ENCODE results near the gene OSBPL6.
"Not testable (repeated sequence)": the region's sequence is repeated elsewhere in the genome, so short reads cannot be mapped to it uniquely, and the experiment has no call there.

The OSBPL6 gene

DNA sequence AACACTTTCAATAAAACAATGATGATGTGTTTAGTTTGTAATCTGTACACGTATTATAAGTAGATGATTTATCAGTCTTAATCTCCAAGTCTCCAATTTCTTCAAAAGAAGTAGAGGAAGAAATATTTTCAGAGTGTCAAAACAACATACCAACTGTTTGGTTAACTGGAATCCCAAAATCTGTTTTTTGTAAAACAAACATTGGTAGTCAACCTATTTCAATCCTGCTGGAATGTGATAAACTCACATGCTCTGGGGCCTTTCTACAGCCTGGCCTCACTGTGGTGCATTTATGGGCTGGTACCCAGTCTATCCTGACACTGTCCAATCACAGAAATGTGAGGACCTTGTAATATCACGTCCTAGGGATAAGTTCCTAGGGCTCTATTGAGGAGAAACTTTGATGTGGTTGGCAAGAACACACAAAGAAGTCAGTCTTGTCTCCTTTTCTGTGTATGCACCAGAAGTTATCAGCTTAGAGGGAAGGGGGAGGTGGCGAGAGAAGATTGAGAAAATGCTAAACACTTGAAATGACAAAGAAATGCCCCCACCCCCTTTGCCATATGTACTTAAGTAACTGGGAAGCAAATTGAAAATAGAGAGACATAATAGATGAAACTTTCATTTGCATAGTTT, 209.5 kb downstream of the OSBPL6 start:
- DNase-seq (ENCODE audit: low spot score): no peak

DNA sequence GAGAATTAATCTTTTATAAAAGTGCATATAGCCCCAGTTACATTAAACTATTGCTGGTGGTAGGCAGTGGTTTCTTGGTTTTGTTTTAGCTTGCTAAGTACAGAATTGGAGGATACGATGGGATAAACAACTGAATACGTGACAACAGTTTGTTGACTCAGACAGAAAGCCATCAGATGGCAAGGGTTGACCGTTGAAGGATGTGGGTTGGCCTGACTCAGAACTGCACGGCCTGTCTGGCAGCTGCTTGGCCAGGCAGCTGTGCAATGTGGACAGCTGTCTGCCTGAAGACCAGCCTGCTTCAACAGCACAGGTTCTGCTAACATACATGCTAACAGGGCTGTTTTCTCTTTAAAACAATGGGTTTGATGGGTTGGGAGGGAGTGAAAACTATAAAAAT, 210.1 kb downstream of the OSBPL6 start:
- no peak for DNase-seq (ENCODE audit: low spot score)

DNA sequence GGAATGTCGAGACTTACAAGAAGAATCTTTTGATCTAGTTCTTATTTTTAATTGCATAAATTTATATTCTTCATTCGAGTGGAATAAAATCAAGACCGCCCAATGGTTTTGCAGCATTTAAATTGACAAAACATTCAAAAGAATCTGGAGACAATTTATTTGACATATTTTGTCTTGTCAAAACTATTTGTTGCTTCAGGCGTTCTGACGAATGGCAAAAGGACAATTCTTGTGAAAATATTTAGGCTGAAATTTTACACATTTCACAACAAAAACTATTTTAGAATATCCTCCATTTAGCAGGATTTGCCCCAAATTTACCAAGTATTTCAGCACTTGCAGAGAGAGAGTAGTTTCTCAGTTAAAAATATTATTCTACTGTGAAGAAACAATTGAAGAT, 214.9 kb downstream of the OSBPL6 start:
- DNase-seq (ENCODE audit: low spot score): no peak

DNA sequence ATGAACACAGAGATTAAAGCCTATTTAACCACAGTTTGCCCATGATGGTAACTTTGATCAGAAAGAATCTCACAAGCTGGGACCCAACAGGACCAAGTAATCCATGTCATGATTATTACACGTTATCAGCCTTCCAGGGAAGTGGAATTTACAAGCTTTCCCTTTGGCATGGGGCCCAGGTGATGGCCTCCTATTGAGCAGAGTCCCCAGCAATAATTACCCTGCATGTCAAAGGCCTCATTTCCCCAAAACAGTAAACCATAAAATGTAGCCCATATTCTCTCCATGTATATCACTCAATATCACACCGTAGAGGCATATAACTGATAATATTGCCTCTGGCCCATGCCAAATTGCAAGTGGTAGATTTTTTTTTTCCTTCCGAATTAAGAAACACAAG, 217.7 kb downstream of the OSBPL6 start:
- no peak for DNase-seq (ENCODE audit: low spot score)

DNA sequence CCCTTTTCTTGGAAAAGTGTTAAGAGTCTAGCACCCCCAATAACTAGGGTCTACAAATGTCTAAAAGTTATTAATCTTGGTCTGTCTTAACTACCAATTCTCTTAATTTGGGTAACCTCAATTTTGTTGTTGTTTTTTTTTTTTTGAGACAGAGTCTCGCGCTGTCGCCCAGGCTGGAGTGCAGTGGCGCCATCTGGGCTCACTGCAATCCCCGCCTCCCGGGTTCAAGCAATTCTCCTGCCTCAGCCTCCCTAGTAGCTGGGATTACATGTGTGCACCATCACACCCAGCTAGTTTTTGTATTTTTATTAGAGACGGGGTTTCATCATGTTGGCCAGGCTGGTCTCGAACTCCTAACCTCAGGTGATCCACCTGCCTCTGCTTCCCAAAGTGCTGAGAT, 218.1 kb downstream of the OSBPL6 start:
- DNase-seq (ENCODE audit: low spot score): not testable (repeated sequence)

DNA sequence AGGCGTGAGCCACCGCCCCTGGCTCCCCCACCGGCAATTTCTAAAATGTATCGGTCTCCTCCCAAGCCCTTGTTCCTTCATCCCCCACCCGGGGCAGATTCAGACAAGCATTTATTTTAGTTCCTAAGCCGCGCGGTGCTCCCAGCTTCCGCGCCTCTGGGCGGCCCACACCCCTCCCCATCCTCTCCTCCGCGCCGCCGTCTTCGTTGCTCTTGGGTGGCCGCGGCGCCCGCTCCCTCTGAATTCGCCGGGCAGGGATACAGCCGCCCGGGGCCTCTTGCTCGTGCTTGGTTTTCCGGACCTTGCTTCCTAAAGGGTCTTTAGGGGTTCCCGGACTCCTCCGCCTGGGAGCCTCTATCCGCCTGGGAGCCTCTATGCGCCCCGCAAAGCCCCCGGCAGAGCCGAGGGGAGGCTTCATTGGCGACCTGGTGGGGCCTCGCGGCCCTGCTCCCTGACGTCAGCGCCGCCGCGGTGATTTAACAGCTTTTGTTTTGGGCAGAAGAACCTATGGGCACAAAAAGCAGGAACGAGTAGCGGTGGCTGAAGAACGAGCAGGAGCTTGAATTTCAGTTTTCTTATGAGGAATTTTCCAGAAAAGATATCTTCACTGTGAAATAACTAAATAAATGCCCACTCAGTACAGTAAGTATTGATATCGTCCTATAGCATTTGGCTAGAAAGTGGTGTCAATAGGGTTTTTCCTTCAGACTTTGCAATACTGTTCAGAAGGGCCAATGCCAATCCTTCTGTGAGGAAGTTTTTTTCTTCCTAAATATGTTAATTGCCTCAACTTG, 219.4 kb downstream of the OSBPL6 start:
- DNase-seq (ENCODE audit: low spot score): peak; percentile 68

DNA sequence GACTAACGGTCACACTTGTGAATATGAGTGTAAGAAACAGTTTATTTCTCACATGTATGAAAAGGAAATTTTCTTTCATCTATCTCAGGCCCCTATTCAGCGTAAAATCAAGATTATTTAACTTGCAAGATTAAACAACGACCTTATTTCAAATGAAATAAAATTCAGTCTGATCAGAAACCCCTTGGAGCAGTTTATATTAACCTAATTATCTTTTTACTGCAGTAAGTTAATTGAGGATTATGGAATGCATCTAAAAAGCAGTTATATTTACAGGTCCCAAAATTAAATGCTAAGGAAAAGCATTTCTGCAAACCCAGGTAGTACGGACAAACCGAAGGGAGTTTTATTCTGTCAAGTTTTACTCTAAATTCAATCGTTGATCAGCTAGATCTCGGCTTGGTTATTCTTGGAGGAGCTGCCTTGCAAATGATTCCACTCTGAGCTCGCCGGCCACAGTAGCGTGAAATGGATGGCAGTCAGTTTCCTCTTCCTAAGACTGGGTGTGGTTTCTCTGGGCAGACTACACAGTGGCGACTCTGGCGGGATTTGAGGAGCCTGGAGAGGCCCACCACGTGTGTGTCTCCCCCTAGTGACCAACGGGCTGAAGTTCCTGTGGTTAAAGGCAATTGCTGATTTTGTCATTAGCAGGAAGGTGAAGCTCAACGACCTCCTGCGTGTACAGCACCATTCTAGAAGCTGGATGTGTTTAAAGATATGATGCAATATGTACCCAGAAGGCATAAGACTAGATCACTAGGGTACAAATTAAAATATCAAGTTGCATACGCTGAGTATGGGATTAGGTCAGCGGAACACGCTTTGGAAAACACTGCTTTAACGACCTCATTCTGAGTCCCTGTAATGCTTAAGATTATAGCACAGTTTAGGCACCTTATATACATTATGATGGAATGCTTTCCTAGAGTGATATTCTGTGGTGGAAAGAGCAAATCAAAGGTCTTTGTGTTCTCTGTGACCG, 220.2 kb downstream of the OSBPL6 start:
- peak; percentile 81 for DNase-seq (ENCODE audit: low spot score)

DNA sequence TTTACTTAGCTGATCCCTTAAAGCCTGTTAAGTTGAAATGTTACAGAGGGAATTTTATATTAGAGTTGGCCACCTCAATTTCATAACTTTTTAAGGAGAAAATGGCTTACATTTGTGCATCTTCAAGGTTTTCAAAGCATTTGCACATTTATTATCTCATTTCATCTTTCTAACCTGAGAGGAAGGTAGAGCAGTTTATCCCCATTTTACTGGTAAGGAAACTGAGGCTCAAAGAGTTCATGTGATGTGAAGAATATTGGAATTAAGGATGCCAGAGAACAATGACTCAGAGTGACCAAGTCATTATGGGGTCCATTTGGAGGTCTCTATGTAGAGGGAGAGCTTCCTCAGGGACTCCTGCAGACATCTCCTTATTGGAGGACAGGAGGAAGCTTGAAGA, 221.7 kb downstream of the OSBPL6 start:
- no peak for DNase-seq (ENCODE audit: low spot score)

DNA sequence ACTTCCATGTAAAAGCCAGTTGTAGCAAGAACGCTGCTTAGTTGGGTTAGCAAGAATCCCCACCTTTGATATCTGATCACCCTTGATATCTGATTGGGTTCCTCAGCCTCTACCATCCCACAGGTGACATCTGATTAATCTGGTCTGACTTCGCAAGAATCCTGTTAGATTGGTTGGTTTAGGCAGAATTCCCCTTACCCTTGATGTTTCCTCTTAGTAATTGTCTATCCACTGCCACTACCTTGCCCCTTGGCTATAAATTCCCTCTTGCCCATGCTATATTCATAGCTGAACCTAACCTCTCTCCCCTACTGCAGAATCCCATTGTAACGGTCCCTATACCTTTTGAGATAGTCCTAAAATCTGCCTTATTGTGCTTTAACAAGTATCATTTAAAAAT, 223.6 kb downstream of the OSBPL6 start:
- no peak for DNase-seq (ENCODE audit: low spot score)

DNA sequence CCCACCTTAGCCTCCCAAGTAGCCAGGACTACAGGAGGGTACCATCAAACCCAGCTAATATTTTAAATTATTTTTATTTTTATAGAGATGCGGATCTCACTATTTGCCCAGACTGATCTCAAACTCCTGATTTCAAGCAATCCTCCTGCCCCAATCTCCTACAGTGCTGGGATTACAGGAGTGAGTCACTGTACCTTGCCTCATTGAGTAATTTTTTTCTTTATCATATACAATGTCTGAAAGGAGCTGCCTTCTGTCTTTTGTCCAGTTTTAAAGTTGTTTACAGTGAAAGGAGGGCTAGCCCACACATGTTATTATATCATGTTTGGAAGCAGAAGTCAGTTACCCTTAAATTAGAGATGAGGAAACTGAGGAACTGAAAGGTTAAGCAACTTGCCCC, 224.1 kb downstream of the OSBPL6 start:
- DNase-seq (ENCODE audit: low spot score): no peak

DNA sequence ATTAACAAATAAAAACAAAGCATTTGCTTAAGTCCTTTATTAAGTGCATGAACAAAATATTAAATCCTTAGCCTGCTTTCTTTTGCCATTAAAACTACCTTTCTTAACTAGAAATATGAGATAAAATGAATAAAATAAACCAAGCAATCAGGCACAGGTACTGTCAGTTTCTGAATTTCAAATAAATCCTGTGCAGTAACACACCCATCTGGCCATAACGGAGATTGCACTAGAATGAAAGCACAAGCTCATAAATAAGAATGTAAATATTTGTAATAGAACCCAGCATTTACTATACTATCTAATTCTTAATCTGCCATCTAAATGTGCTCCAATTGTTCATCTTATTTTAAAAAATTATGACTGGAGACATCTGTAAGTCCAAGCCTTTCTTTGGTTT, 224.8 kb downstream of the OSBPL6 start:
- no peak for DNase-seq (ENCODE audit: low spot score)

DNA sequence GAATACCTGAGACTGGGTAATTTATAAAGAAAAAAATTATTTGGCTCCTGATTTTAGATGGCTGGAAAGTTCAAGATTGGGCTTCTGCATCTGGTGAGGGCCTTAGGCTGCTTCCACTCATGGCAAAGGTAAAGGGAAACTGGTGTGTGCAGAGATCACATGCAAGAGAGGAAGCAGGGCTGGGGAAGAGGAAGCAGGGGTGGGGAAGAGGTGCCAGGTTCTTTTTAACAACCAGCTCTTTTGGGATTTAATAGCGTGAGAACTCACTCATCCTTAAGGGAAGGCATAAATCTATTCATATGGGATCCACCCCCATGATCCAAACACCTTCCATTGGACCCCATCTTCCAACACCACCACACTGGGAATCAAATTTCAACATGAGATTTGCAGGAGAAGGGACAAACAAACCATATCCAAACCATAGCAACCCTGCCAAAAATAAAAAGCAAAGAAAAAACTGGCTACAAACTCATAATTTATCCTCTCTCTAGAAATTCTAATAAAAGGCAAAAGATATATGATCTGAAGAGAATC, 226.2 kb downstream of the OSBPL6 start:
- DNase-seq (ENCODE audit: low spot score): no peak

DNA sequence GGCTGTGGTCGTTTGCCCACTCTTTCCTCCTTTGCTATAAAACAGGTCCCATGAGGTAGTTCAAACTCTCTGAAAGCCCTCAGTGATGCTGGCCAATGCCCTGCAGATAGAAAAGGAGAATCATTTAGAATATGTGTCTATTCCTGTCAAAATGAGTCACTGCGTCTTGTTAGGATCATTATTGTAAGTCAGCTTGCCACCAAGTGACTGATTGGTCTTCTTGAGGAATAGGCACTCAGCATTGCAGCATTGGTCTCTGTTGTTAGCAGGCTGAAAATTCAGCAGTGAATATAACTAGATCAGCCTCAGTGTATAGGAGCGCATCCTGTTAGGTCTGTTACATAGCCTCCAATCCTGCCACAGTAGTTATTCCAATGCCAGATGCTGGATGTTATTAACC, 227.8 kb downstream of the OSBPL6 start:
- no peak for DNase-seq (ENCODE audit: low spot score)

DNA sequence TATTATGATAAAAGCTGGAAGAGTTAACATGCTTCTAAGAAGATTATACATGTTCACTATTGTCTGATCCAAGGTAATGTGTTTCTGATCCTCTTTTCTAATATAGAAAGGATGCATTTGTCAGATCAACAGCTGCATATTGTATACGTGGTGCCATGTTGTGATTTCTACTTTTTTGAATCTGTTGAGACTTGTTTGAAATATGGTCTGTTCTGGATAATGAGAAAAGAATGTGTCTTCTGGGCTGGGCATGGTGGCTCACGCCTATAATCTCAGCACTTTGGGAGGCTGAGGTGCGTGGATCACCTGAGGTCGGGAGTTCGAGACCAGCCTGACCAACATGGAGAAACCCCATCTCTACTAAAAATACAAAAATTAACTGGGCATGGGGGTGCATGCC, 229.4 kb downstream of the OSBPL6 start:
- DNase-seq (ENCODE audit: low spot score): not testable (repeated sequence)

DNA sequence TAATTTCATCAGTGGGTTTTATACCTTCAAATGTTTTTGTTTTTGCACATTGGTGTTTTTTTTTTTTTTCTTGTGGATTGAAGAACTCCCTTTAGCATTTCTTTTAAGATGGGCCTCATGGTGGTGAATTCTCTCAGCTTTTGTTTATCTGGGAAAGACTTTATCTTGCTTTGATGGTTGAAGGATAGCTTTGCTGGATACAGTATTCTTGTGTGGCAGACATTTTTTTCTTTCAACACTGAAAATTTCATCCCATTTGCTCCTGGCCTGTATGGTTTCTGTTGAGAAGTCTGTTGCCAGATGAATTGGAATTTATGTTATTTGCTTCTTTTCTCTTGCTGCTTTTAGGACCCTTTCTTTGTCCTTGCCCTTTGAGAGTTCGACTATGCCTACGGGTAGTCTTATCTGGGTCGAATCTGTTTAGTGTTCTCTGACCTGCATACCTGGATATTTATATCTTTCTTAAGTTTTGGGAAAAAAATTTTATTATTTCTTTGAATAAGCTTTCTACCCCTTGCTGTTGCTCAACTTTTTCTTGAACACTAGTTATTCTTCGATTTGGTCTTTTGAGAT, 231.0 kb downstream of the OSBPL6 start:
- DNase-seq (ENCODE audit: low spot score): no peak

DNA sequence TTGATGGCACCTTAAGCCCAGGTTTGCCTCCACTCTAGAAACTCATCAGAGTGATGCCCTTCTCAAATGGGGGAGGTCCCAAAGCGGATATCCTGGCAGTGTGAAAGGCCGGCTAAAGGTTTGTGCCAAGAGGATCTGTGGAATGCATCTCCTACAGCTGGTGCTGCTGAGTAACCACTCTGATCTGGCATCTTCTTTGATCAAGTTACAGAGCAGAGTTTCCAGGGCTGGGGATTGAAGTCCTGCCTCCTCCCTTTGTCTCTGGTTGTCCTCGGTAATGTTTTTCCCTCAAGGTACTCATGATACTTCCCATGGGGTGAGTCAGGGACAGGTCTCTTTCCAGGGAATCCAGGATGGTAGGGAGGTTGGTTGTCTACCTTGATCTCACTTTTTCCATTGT, 232.1 kb downstream of the OSBPL6 start:
- no peak for DNase-seq (ENCODE audit: low spot score)

DNA sequence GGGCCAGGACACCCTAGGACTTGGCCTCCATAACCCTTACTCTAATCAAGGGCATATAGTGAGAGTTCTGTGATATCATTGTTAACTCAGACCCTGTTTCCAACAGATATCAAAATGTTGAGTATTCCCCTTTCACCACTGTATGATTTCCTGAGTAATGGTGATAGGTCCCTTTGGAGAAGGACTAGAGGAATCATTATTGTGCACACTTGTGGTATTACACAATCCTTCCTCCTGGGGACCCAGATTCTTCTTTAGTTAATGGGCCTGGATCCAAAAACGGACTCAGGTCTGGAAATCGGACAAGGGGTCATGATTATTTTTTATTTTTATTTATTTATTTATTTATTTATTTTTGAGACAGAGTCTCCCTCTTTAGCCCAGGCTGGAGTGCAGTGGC, 233.1 kb downstream of the OSBPL6 start:
- no peak for DNase-seq (ENCODE audit: low spot score)

DNA sequence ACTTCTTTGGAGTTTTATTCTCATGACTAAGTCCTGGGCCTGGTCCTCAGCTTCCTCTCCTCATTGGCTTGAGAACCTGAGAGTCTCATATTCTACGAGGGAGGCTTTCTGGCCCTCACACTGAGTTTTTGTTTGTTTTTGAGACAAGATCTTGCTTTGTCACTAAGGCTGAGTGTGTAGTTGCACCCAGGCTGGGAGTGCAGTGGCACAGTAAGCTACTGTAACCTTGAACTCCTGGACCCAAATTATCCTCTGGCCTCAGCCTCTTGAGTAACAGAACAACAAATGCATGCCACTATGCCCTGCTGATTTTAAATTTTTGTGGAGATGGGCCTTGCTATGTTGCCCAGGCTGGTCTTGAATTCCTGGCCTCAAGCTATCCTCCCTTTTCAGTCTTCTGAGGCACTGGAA, 234.1 kb downstream of the OSBPL6 start:
- DNase-seq (ENCODE audit: low spot score): no peak

DNA sequence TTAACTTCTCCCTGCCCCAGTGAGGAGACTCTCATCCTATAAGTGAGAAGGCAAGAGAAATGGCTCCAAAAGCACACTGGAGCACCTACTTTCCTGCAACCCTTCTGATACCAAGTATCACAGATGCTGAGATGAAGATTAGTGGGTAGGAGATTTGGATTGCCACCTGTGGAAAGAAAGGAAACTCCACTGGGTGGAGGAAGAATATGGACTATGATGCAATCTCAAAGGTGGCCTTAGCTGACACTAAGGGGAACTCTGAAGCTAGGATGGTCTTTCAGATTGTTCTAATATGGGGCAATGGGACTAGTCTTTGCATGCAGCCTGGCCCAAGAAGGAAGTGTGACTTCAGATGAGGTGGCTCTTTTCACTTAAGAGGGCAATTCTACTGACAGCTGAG, 235.0 kb downstream of the OSBPL6 start:
- DNase-seq (ENCODE audit: low spot score): no peak

DNA sequence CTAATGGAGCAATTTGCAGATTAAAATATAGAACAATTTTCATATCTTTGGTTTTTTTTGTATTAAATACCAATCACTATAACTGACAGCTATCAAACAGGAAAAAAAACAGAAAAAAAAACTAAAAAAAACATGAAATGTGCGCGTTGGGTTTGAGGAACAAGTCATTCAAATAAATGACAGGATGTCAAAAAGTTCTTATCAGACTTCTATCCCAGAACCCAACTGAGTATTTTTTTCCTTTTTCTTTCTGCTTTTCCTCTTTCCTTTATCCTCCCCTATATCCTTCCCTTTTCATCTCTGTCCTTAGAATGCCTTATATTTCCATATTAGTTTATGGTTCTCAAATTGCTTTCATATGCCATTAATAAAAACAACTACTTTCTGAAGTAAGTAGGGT, 242.3 kb downstream of the OSBPL6 start:
- no peak for DNase-seq (ENCODE audit: low spot score)

DNA sequence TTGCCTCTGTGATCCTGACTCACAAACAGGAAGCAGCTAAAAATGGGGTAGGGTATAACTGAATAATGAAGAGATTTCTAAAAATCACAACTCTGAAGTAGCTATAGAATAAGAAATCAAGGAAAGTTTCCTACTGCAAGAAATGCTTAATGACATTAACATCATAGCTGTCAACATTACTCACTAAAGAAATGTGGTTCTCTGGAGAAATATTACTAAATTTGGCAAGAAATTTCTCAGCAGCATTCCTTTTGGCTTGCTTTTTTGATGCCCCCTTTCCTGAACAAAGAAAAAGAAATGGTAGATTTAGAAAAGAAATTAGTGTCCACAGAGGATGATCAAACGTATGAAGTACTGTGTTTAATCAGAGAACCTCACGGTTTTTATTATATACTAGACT, 247.1 kb downstream of the OSBPL6 start:
- DNase-seq (ENCODE audit: low spot score): no peak
